Measurements from ENCODE around the gene VAMP4. TPM values are rescaled to one million over a fixed set of nuclear protein-coding genes. Genes with fewer than 3 reads are reported as not detected.

Gene VAMP4
- total RNA-seq, 1 experiment from 2014 or later = 6.3 TPM

- no TSS peak for BruUV-seq (replicated peaks)
- no peaks in the 10 kb centered on the region for H3K27me3 ChIP-seq (ENCODE audit: insufficient read depth, low read length)
- H3K4me3 ChIP-seq (replicated peaks in 1 of 2; ENCODE audit: low read depth in 1 of 2, low read length in 2 of 2) = no peak overlapping the region
- no peaks in the 10 kb centered on the region for H3K79me2 ChIP-seq (ENCODE audit: insufficient read depth, low read length)
- H3K9me2 ChIP-seq (ENCODE audit: insufficient read depth) = no peaks in the 10 kb centered on the region
- no peaks in the 10 kb centered on the region for H3K36me3 ChIP-seq (ENCODE audit: control insufficient read depth in 1 of 2, insufficient read depth in 2 of 2, low read length in 2 of 2)
- H3K27ac ChIP-seq (ENCODE audit: low read depth, low read length) = no peak overlapping the region
- ChIA-PET POLR2A (no interaction called here), RAD21 (ENCODE audit: low non-redundant PET in 1 of 2, low total read pairs in 2 of 2, uncharacterized antibody in 2 of 2, unreplicated experiment in 2 of 2) (no interaction called here), CTCF (no interaction called here)
- no peak overlapping the region for H3K4me2 ChIP-seq (ENCODE audit: low read length)
- H3K9ac ChIP-seq (ENCODE audit: low read length) = no peak overlapping the region
- H3K4me1 ChIP-seq (ENCODE audit: control insufficient read depth in 1 of 2, insufficient read depth in 2 of 2, low read length in 2 of 2) = no peaks in the 10 kb centered on the region
- H2AFZ ChIP-seq (ENCODE audit: low read depth, low read length, poor library complexity, severe bottlenecking) = no peak overlapping the region
- ATAC-seq = no peak
- no peak for DNase-seq (ENCODE audit: low read depth, low spot score)
- H3K9me3 ChIP-seq (ENCODE audit: control insufficient read depth in 1 of 2, insufficient read depth in 1 of 2, low read depth in 1 of 2, low read length in 2 of 2) = 0 out of 4 replicates have a peak, but pooled peaks cover 0 to 3% of the 10 kb centered on the region in 2 experiments
- TF ChIP-seq EZH2phosphoT487 (IDR thresholded peaks at IDR 0.05; ENCODE audit: borderline replicate concordance) = no peak
- no peak for TF ChIP-seq JUND (IDR thresholded peaks at IDR 0.05)
- no peak for TF ChIP-seq SP1 (IDR thresholded peaks at IDR 0.05; ENCODE audit: low read depth)
- no peak for TF ChIP-seq CTCF (IDR thresholded peaks at IDR 0.05 in 2 of 3, conservative IDR thresholded peaks at IDR 0.05 in 1 of 3; ENCODE audit: borderline replicate concordance in 1 of 3, insufficient read depth in 1 of 3, low read depth in 2 of 3, low read length in 2 of 3)
- no peak for TF ChIP-seq ELF1 (IDR thresholded peaks at IDR 0.05; ENCODE audit: borderline replicate concordance, low read depth)
- no peak for TF ChIP-seq ZNF274 (IDR thresholded peaks at IDR 0.05; ENCODE audit: low read depth, low read length)
- TF ChIP-seq, protein P1, sequence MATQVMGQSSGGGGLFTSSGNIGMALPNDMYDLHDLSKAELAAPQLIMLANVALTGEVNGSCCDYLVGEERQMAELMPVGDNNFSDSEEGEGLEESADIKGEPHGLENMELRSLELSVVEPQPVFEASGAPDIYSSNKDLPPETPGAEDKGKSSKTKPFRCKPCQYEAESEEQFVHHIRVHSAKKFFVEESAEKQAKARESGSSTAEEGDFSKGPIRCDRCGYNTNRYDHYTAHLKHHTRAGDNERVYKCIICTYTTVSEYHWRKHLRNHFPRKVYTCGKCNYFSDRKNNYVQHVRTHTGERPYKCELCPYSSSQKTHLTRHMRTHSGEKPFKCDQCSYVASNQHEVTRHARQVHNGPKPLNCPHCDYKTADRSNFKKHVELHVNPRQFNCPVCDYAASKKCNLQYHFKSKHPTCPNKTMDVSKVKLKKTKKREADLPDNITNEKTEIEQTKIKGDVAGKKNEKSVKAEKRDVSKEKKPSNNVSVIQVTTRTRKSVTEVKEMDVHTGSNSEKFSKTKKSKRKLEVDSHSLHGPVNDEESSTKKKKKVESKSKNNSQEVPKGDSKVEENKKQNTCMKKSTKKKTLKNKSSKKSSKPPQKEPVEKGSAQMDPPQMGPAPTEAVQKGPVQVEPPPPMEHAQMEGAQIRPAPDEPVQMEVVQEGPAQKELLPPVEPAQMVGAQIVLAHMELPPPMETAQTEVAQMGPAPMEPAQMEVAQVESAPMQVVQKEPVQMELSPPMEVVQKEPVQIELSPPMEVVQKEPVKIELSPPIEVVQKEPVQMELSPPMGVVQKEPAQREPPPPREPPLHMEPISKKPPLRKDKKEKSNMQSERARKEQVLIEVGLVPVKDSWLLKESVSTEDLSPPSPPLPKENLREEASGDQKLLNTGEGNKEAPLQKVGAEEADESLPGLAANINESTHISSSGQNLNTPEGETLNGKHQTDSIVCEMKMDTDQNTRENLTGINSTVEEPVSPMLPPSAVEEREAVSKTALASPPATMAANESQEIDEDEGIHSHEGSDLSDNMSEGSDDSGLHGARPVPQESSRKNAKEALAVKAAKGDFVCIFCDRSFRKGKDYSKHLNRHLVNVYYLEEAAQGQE (IDR thresholded peaks at IDR 0.05; ENCODE audit: low read depth) = no peak
- TF ChIP-seq SIN3A (IDR thresholded peaks at IDR 0.05; ENCODE audit: low read depth) = no peak
- TF ChIP-seq ZFX (IDR thresholded peaks at IDR 0.05) = no peak
- no peak for TF ChIP-seq CBX3 (IDR thresholded peaks at IDR 0.05; ENCODE audit: low read depth)
- TF ChIP-seq EGR1 (IDR thresholded peaks at IDR 0.05; ENCODE audit: low read depth) = no peak
- TF ChIP-seq ZBTB33 (IDR thresholded peaks at IDR 0.05; ENCODE audit: extremely low read depth, insufficient replicate concordance, low read length) = no peak
- no peak for TF ChIP-seq SRF (IDR thresholded peaks at IDR 0.05; ENCODE audit: low read depth)
- intact Hi-C loops (cut with micrococcal nuclease) = no loop called here
- H4K20me1 ChIP-seq (ENCODE audit: insufficient read depth) = no peaks in the 10 kb centered on the region
Observed at GRCh38 chr1:171753685-171754352, 12.0 kb upstream of the VAMP4 start.

All from HCT116 (cell line).